ENCODE measurements around the gene SCARF2.
A peak's percentile ranks its signal among the peaks of the same experiment; 100 is the strongest.

Gene SCARF2

DNA sequence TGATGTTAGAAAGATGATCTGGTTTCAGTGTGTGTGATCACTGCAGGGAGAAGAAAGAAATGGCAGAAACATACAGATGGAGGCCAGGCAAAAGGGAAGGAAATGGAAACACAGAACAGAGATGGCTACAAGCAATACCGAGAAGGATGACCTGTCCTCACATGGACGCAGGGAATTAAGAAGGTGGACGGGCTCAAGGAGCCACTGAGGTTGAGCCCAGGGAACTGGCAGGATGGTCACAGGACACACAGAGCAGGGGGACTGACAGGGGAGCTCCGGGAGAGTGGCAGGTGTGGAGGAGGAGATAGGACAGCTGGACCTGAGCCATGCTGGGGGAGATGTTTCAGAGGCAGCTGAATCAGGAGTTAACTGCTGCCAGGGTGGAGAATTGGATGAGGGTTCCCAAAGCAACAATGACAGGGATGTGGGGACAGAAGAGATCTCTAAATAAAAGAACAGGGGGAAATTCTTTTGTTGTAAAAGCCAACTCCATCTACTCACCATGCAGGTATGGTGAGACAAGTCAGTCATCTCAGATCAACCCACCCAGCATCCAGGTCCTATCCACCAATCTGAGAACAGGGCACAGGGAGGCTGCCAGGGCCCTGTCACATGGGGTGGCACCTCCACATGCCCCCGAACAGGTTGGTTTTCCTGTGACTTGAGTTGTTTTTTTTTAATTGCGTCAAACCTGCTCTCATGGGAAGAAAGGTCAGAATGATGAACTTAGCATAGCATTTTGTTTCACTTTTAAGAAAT is 31.7 kb upstream of the SCARF2 start:
- no peak overlapping the region for H3K4me3 Mint-ChIP-seq
- peak overlapping the region; percentile 20 for H3K27ac Mint-ChIP-seq
- no peaks in the 10 kb centered on the region for H3K27me3 Mint-ChIP-seq
- H3K4me1 Mint-ChIP-seq (ENCODE audit: low read depth): peaks cover 51% of the 10 kb centered on the region
- DNase-seq: no peak
- no peaks in the 10 kb centered on the region for H3K9me3 Mint-ChIP-seq
- peaks cover 32% of the 10 kb centered on the region for H3K36me3 Mint-ChIP-seq (ENCODE audit: low read depth)

- Mint-ChIP-seq H3K27me3 (no peaks in the 10 kb centered on the region), H3K4me3 (no peak overlapping the region), H3K27ac (peak overlapping the region; percentile 70), H3K4me1 (ENCODE audit: low read depth) (peaks cover 58% of the 10 kb centered on the region), H3K36me3 (ENCODE audit: low read depth) (peaks cover 41% of the 10 kb centered on the region), H3K9me3 (no peaks in the 10 kb centered on the region)
- DNase-seq: no peak
Observed at GRCh38 chr22:20466659-20467379, 29.2 kb upstream of the SCARF2 start.

DNA sequence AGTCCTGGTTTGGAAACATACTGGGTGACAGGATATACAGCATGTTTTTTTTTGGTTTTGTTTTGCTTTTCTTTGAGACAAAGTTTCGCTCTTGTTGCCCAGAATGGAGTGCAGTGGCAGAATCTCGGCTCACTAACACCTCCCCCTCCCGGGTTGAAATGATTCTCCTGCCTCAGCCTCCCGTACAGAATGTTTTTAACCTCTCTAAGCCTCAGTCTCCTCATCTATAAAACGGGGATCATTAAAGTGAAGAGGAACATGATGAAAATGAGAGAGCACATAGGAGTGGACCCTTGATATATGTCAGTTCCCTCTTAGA is 28.1 kb upstream of the SCARF2 start:
- Mint-ChIP-seq H3K4me3 (no peak overlapping the region), H3K27ac (peak overlapping the region; percentile 90), H3K4me1 (ENCODE audit: low read depth) (peaks cover 58% of the 10 kb centered on the region), H3K9me3 (no peaks in the 10 kb centered on the region), H3K36me3 (ENCODE audit: low read depth) (peaks cover 32% of the 10 kb centered on the region), H3K27me3 (no peaks in the 10 kb centered on the region)
- DNase-seq: no peak

DNA sequence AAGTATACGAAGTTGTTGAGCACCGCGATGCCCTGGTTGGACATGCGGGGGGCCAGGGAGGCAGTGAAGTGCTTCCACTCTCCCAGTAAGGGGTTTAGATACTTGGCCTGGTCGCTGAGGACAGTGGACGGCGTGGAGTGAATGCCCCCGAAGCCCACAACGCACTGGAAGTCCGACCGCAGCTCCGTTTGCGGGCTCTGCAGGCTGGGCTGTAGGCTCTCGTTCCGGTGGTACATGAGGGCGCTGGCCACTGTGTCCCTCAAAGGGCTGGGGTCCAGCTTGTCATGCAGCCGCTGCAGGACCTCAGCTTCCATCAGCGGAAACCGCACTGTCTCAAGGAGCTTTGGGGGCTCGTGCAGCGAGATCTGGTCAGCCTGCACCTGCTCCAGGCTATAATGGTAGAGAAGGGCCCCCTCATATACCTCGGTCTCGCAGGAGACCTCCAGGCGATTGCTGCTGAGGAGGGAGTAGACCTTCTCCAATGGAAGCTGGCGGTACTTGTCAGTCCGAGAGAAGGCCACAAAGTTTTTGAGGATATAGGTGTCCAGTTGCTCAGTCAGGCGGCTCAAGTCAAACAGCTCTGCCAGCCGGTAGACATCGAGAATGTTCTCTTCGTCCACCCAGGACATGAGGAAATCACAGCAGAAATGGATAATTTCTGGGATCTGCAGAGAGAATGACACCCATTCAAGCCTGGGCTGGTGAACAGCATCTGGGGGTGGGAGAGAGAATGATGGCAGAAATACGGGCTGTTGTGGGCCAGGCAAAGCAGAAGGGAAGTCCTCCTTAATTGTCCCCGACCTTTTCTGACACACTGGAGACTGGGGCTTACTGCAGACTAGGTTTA is 27.5 kb upstream of the SCARF2 start:
- no peak for DNase-seq
- no peak overlapping the region for H3K4me3 Mint-ChIP-seq
- H3K27me3 Mint-ChIP-seq: no peaks in the 10 kb centered on the region
- peaks cover 56% of the 10 kb centered on the region for H3K4me1 Mint-ChIP-seq (ENCODE audit: low read depth)
- peaks cover 28% of the 10 kb centered on the region for H3K36me3 Mint-ChIP-seq (ENCODE audit: low read depth)
- no peaks in the 10 kb centered on the region for H3K9me3 Mint-ChIP-seq
- peak overlapping the region; percentile 90 for H3K27ac Mint-ChIP-seq

DNA sequence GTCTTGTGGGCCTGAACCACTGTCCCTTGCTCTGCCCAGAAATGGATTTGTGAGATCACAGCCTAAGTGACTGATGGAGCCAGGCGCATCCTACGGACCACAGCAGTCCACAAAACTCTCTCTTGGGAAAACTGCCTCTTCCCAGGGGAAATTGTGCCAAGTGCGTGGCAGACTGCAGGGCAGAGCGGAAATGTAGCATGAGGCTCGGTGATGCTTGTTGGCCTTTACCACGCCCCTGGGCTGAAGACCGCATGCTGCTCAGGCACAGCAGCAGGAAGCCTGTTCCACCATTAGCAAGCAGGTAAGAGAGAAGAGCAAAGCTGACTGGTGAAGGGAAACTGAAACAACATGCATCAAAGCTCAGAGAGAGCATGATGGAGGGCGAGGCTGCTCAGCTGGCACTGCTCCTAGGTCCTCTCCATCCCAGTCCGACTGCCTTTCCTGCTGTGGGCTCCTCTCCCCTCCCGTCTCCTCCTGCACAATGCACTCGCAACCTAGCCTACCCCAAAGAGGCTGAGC is 26.5 kb upstream of the SCARF2 start:
- peak overlapping the region; percentile 10 for H3K4me3 Mint-ChIP-seq
- H3K9me3 Mint-ChIP-seq: no peaks in the 10 kb centered on the region
- H3K36me3 Mint-ChIP-seq (ENCODE audit: low read depth): peaks cover 22% of the 10 kb centered on the region
- no peaks in the 10 kb centered on the region for H3K27me3 Mint-ChIP-seq
- peaks cover 53% of the 10 kb centered on the region for H3K4me1 Mint-ChIP-seq (ENCODE audit: low read depth)
- DNase-seq: peak; percentile 70
- H3K27ac Mint-ChIP-seq: peak overlapping the region; percentile 90

DNA sequence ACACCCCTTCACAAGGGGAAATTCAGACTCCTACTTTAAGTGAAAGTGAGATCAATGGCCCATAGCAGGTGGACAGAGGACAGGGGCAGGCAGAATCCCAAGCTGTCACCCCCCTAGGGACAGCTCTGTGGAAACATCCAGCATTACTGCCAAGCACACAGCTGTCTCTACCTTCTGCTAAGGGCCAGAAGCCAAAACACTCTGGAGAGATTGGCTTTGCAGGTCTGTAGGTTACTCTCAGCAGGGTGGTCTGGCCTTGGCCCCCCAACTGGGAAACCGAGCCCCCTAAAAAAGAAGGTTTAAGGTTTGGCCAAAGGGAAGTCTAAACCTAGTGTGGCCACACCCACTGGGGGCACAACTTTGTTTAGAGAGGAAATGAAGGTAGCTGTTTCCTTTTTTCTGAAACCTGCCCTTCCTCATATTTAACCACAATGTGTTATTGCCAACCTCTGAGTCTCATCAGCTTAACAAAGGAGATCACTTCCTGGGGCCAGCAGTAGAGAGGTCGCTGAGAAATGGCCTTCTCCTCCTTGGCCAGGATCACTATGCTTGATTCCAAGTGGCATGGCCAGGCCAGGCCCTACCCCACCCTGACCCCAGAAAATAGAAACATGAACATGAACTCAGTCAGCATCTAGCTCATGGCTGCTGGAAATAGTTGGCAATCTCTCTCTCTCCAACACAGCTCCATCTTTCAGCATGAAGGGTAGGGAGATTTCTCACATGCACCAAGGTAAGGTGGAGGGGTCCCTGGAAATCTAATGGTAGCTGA is 25.9 kb upstream of the SCARF2 start:
- H3K4me1 Mint-ChIP-seq (ENCODE audit: low read depth): peaks cover 50% of the 10 kb centered on the region
- peak; percentile 54 for DNase-seq
- H3K4me3 Mint-ChIP-seq: peak overlapping the region; percentile 31
- peak overlapping the region; percentile 90 for H3K27ac Mint-ChIP-seq
- H3K9me3 Mint-ChIP-seq: no peaks in the 10 kb centered on the region
- H3K27me3 Mint-ChIP-seq: no peaks in the 10 kb centered on the region
- H3K36me3 Mint-ChIP-seq (ENCODE audit: low read depth): peaks cover 21% of the 10 kb centered on the region

- H3K36me3 Mint-ChIP-seq (ENCODE audit: low read depth): peaks cover 44% of the 10 kb centered on the region
- H3K27me3 Mint-ChIP-seq: no peaks in the 10 kb centered on the region
- no peak for DNase-seq
- H3K9me3 Mint-ChIP-seq: no peaks in the 10 kb centered on the region
- H3K4me1 Mint-ChIP-seq (ENCODE audit: low read depth): peaks cover 44% of the 10 kb centered on the region
- H3K27ac Mint-ChIP-seq: no peak overlapping the region
- no peak overlapping the region for H3K4me3 Mint-ChIP-seq
Observed at GRCh38 chr22:20459862-20460261, 22.2 kb upstream of the SCARF2 start.

GRCh38 chr22:20459152-20459542 is 21.5 kb upstream of the SCARF2 start:
- H3K4me1 Mint-ChIP-seq (ENCODE audit: low read depth): peaks cover 36% of the 10 kb centered on the region
- peak overlapping the region; percentile 5 for H3K27ac Mint-ChIP-seq
- no peak for DNase-seq
- H3K36me3 Mint-ChIP-seq (ENCODE audit: low read depth): peaks cover 38% of the 10 kb centered on the region
- no peak overlapping the region for H3K4me3 Mint-ChIP-seq
- no peaks in the 10 kb centered on the region for H3K9me3 Mint-ChIP-seq
- no peaks in the 10 kb centered on the region for H3K27me3 Mint-ChIP-seq

DNA sequence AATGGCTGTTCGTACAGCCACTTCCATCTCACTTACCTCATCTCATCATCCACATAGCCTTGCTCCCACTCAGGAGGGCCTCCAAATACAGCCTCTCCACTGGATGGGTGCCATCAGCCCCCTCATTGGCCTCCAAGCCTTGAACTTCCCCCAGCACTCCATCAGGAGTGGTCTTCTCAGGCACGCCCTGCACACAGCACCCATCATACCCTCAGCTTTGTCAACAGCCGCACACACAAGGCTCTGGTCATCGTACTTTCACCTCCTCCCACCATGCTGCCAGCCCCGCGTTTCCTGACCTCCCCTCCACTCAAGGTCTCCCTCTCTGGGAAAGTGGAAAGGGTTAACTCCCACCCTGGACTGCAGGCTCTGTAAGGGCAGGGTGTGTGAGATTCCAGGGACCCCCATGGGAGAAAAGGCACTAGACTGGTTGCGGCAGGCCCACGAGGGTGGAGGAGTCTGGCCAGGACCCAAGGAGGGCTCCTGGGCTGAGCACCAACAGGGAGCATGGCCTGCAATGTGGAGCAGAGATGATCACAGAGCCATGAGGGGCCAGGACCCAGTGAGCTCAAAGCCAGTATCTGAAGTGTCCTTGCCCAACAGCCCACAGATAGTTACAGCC is 21.0 kb upstream of the SCARF2 start:
- Mint-ChIP-seq H3K36me3 (ENCODE audit: low read depth) (peaks cover 34% of the 10 kb centered on the region), H3K27ac (no peak overlapping the region), H3K4me3 (no peak overlapping the region), H3K9me3 (no peaks in the 10 kb centered on the region), H3K4me1 (ENCODE audit: low read depth) (peaks cover 31% of the 10 kb centered on the region), H3K27me3 (no peaks in the 10 kb centered on the region)
- no peak for DNase-seq

- Mint-ChIP-seq H3K9me3 (no peaks in the 10 kb centered on the region), H3K27ac (no peak overlapping the region), H3K36me3 (ENCODE audit: low read depth) (peaks cover 31% of the 10 kb centered on the region), H3K27me3 (no peaks in the 10 kb centered on the region), H3K4me3 (no peak overlapping the region), H3K4me1 (ENCODE audit: low read depth) (peaks cover 22% of the 10 kb centered on the region)
- DNase-seq: no peak
Observed at GRCh38 chr22:20457506-20458240, 20.0 kb upstream of the SCARF2 start.

- Mint-ChIP-seq H3K36me3 (ENCODE audit: low read depth) (peaks cover 38% of the 10 kb centered on the region), H3K4me3 (no peak overlapping the region), H3K27me3 (no peaks in the 10 kb centered on the region), H3K27ac (no peak overlapping the region), H3K4me1 (ENCODE audit: low read depth) (peaks cover 19% of the 10 kb centered on the region), H3K9me3 (no peaks in the 10 kb centered on the region)
- DNase-seq: no peak
Observed at GRCh38 chr22:20456722-20457076, 19.1 kb upstream of the SCARF2 start.

- Mint-ChIP-seq H3K4me3 (no peak overlapping the region), H3K36me3 (ENCODE audit: low read depth) (peaks cover 41% of the 10 kb centered on the region), H3K4me1 (ENCODE audit: low read depth) (peaks cover 19% of the 10 kb centered on the region), H3K27me3 (no peaks in the 10 kb centered on the region), H3K9me3 (no peaks in the 10 kb centered on the region), H3K27ac (no peak overlapping the region)
- peak; percentile 80 for DNase-seq
Observed at GRCh38 chr22:20456064-20456721, 18.6 kb upstream of the SCARF2 start.

GRCh38 chr22:20455709-20456063 is 18.1 kb upstream of the SCARF2 start:
- no peak for DNase-seq
- Mint-ChIP-seq H3K27ac (no peak overlapping the region), H3K36me3 (ENCODE audit: low read depth) (peaks cover 44% of the 10 kb centered on the region), H3K9me3 (no peaks in the 10 kb centered on the region), H3K4me1 (ENCODE audit: low read depth) (peaks cover 19% of the 10 kb centered on the region), H3K4me3 (no peak overlapping the region), H3K27me3 (no peaks in the 10 kb centered on the region)

Measured in activated T-cell treated with anti-CD3 and anti-CD28 coated beads, Interleukin-2, amount 50 U/mL, for 24 hours (primary cell).